ENCODE measurements around the gene VPS51.

GRCh38 chr11:65130631-65131416, 34.8 kb downstream of the VPS51 start:
- TF ChIP-seq, protein P1, sequence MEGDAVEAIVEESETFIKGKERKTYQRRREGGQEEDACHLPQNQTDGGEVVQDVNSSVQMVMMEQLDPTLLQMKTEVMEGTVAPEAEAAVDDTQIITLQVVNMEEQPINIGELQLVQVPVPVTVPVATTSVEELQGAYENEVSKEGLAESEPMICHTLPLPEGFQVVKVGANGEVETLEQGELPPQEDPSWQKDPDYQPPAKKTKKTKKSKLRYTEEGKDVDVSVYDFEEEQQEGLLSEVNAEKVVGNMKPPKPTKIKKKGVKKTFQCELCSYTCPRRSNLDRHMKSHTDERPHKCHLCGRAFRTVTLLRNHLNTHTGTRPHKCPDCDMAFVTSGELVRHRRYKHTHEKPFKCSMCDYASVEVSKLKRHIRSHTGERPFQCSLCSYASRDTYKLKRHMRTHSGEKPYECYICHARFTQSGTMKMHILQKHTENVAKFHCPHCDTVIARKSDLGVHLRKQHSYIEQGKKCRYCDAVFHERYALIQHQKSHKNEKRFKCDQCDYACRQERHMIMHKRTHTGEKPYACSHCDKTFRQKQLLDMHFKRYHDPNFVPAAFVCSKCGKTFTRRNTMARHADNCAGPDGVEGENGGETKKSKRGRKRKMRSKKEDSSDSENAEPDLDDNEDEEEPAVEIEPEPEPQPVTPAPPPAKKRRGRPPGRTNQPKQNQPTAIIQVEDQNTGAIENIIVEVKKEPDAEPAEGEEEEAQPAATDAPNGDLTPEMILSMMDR (IDR thresholded peaks at IDR 0.05; ENCODE audit: low read depth, low read length), result no peak
- TF ChIP-seq POLR2A (IDR thresholded peaks at IDR 0.05; ENCODE audit: extremely low read depth, insufficient read length), result no peak
- no peak for TF ChIP-seq MAX (IDR thresholded peaks at IDR 0.05; ENCODE audit: low read depth, low read length)
- no peak for TF ChIP-seq MYC (IDR thresholded peaks at IDR 0.05; ENCODE audit: low read depth, low read length)

Data from NB4 (cell line).